ENCODE measurements around the gene DIP2B. TPM values are rescaled to one million over a fixed set of nuclear protein-coding genes. Genes with fewer than 3 reads are reported as not detected.

DIP2B gene
- polyA plus RNA-seq, 1 donor from 2014 or later = 44.0 TPM

GRCh38 chr12:50727466-50727865 lies 222.7 kb downstream of the DIP2B start:
- Histone ChIP-seq H3K9me2 (ENCODE audit: insufficient read depth, low read length) (peaks cover 4% of the 10 kb centered on the region), H3K4me3 (ENCODE audit: low read length) (no peak overlapping the region), H3K4me2 (ENCODE audit: low read length) (no peak overlapping the region), H3F3A (ENCODE audit: insufficient read depth, low read length, poor library complexity, severe bottlenecking) (no peaks in the 10 kb centered on the region), H3K27me3 (ENCODE audit: insufficient read depth, low read depth, low read length) (no peaks in the 10 kb centered on the region), H3K9ac (ENCODE audit: low read length) (no peak overlapping the region), H3K9me3 (ENCODE audit: low read length) (no peaks in the 10 kb centered on the region), H3K36me3 (ENCODE audit: insufficient read depth, low read length) (peaks cover 12% of the 10 kb centered on the region), H4K20me1 (ENCODE audit: insufficient read depth) (no peaks in the 10 kb centered on the region), H3K27ac (ENCODE audit: low read length) (no peak overlapping the region), H3K79me2 (replicated peaks; ENCODE audit: insufficient read depth, low read length) (no peaks in the 10 kb centered on the region), H2AFZ (ENCODE audit: low read depth, low read length) (no peak overlapping the region)
- TF ChIP-seq TAF1 (IDR thresholded peaks at IDR 0.05; ENCODE audit: low read depth) = no peak

GRCh38 chr12:50728417-50728816 lies 223.6 kb downstream of the DIP2B start:
- no peak overlapping the region for H3K27ac ChIP-seq (ENCODE audit: low read length)
- peaks cover 4% of the 10 kb centered on the region for H3K9me2 ChIP-seq (ENCODE audit: insufficient read depth, low read length)
- no peak overlapping the region for H3K9ac ChIP-seq (ENCODE audit: low read length)
- no peak overlapping the region for H2AFZ ChIP-seq (ENCODE audit: low read depth, low read length)
- no peak overlapping the region for H3K4me3 ChIP-seq (ENCODE audit: low read length)
- no peaks in the 10 kb centered on the region for H3F3A ChIP-seq (ENCODE audit: insufficient read depth, low read length, poor library complexity, severe bottlenecking)
- H4K20me1 ChIP-seq (ENCODE audit: insufficient read depth) = no peaks in the 10 kb centered on the region
- no peaks in the 10 kb centered on the region for H3K9me3 ChIP-seq (ENCODE audit: low read length)
- TF ChIP-seq TAF1 (IDR thresholded peaks at IDR 0.05; ENCODE audit: low read depth) (no peak), EZH2 (IDR thresholded peaks at IDR 0.05; ENCODE audit: borderline replicate concordance, insufficient read depth, low read length, poor library complexity, severe bottlenecking) (no peak), CTCF (IDR thresholded peaks at IDR 0.05; ENCODE audit: poor library complexity, severe bottlenecking) (no peak), MXI1 (conservative IDR thresholded peaks at IDR 0.05; ENCODE audit: poor library complexity, severe bottlenecking) (no peak), RAD21 (conservative IDR thresholded peaks at IDR 0.05) (no peak), EP300 (conservative IDR thresholded peaks at IDR 0.05; ENCODE audit: poor library complexity, severe bottlenecking) (no peak)
- no peaks in the 10 kb centered on the region for H3K27me3 ChIP-seq (ENCODE audit: insufficient read depth, low read depth, low read length)
- no peaks in the 10 kb centered on the region for H3K79me2 ChIP-seq (replicated peaks; ENCODE audit: insufficient read depth, low read length)
- peaks cover 12% of the 10 kb centered on the region for H3K36me3 ChIP-seq (ENCODE audit: insufficient read depth, low read length)
- H3K4me2 ChIP-seq (ENCODE audit: low read length) = no peak overlapping the region

GRCh38 chr12:50728841-50729240 lies 224.1 kb downstream of the DIP2B start:
- no peak overlapping the region for H3K4me3 ChIP-seq (ENCODE audit: low read length)
- TF ChIP-seq SMC3 (conservative IDR thresholded peaks at IDR 0.05; ENCODE audit: poor library complexity) (no peak), RAD21 (conservative IDR thresholded peaks at IDR 0.05) (no peak), EZH2 (IDR thresholded peaks at IDR 0.05; ENCODE audit: borderline replicate concordance, insufficient read depth, low read length, poor library complexity, severe bottlenecking) (no peak), TAF1 (IDR thresholded peaks at IDR 0.05; ENCODE audit: low read depth) (no peak), EP300 (conservative IDR thresholded peaks at IDR 0.05; ENCODE audit: poor library complexity, severe bottlenecking) (no peak), CTCF (IDR thresholded peaks at IDR 0.05; ENCODE audit: poor library complexity, severe bottlenecking) (no peak), MXI1 (conservative IDR thresholded peaks at IDR 0.05; ENCODE audit: poor library complexity, severe bottlenecking) (no peak), POLR2AphosphoS5 (IDR thresholded peaks at IDR 0.05) (no peak), REST (IDR thresholded peaks at IDR 0.05; ENCODE audit: borderline replicate concordance) (no peak)

More at GRCh38 chr12:50728841-50729240, 224.1 kb downstream of the DIP2B start:
- Histone ChIP-seq H3K9ac (ENCODE audit: low read length) (no peak overlapping the region), H3K79me2 (replicated peaks; ENCODE audit: insufficient read depth, low read length) (no peaks in the 10 kb centered on the region), H3F3A (ENCODE audit: insufficient read depth, low read length, poor library complexity, severe bottlenecking) (no peaks in the 10 kb centered on the region), H3K4me2 (ENCODE audit: low read length) (no peak overlapping the region), H3K9me2 (ENCODE audit: insufficient read depth, low read length) (peaks cover 4% of the 10 kb centered on the region), H2AFZ (ENCODE audit: low read depth, low read length) (no peak overlapping the region), H4K20me1 (ENCODE audit: insufficient read depth) (no peaks in the 10 kb centered on the region), H3K27ac (ENCODE audit: low read length) (no peak overlapping the region), H3K27me3 (ENCODE audit: insufficient read depth, low read depth, low read length) (no peaks in the 10 kb centered on the region), H3K36me3 (ENCODE audit: insufficient read depth, low read length) (peaks cover 12% of the 10 kb centered on the region), H3K9me3 (ENCODE audit: low read length) (no peaks in the 10 kb centered on the region)

All from neural cell (in vitro differentiated cells).